Measurements from ENCODE around the gene DENND4A.

- TF ChIP-seq CTCF (tag by site-specific recombination; IDR thresholded peaks at IDR 0.05) (no peak), YY1 (tag by site-specific recombination; IDR thresholded peaks at IDR 0.05) (no peak), ZBTB7A (tag by site-specific recombination; IDR thresholded peaks at IDR 0.05; ENCODE audit: low read depth) (no peak), REST (tag by site-specific recombination; IDR thresholded peaks at IDR 0.05) (no peak), ZNF175 (tag by site-specific recombination; IDR thresholded peaks at IDR 0.05) (no peak), ZBTB8A (tag by site-specific recombination; IDR thresholded peaks at IDR 0.05) (no peak), ZNF302 (tag by site-specific recombination; IDR thresholded peaks at IDR 0.05; ENCODE audit: low read depth) (no peak), ZEB2 (tag by site-specific recombination; IDR thresholded peaks at IDR 0.05) (no peak), ZNF548 (tag by site-specific recombination; IDR thresholded peaks at IDR 0.05) (no peak), GLI4 (tag by site-specific recombination; IDR thresholded peaks at IDR 0.05) (no peak), OVOL3 (tag by site-specific recombination; IDR thresholded peaks at IDR 0.05) (no peak), ZNF529 (tag by site-specific recombination; IDR thresholded peaks at IDR 0.05; ENCODE audit: insufficient replicate concordance) (no peak)
- TF ChIP-seq, protein P1, sequence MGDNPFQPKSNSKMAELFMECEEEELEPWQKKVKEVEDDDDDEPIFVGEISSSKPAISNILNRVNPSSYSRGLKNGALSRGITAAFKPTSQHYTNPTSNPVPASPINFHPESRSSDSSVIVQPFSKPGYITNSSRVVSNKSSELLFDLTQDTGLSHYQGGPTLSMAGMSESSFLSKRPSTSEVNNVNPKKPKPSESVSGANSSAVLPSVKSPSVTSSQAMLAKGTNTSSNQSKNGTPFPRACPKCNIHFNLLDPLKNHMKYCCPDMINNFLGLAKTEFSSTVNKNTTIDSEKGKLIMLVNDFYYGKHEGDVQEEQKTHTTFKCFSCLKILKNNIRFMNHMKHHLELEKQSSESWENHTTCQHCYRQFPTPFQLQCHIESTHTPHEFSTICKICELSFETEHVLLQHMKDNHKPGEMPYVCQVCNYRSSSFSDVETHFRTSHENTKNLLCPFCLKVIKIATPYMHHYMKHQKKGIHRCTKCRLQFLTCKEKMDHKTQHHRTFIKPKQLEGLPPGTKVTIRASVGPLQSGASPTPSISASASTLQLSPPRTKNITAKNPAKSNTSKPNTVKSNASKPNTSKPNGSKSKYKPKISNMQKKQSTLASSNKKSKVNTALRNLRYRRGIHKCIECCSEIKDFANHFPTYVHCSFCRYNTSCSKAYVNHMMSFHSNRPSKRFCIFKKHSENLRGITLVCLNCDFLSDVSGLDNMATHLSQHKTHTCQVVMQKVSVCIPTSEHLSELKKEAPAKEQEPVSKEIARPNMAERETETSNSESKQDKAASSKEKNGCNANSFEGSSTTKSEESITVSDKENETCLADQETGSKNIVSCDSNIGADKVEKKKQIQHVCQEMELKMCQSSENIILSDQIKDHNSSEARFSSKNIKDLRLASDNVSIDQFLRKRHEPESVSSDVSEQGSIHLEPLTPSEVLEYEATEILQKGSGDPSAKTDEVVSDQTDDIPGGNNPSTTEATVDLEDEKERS (tag by site-specific recombination; IDR thresholded peaks at IDR 0.05) = no peak
- TF ChIP-seq, protein P2, sequence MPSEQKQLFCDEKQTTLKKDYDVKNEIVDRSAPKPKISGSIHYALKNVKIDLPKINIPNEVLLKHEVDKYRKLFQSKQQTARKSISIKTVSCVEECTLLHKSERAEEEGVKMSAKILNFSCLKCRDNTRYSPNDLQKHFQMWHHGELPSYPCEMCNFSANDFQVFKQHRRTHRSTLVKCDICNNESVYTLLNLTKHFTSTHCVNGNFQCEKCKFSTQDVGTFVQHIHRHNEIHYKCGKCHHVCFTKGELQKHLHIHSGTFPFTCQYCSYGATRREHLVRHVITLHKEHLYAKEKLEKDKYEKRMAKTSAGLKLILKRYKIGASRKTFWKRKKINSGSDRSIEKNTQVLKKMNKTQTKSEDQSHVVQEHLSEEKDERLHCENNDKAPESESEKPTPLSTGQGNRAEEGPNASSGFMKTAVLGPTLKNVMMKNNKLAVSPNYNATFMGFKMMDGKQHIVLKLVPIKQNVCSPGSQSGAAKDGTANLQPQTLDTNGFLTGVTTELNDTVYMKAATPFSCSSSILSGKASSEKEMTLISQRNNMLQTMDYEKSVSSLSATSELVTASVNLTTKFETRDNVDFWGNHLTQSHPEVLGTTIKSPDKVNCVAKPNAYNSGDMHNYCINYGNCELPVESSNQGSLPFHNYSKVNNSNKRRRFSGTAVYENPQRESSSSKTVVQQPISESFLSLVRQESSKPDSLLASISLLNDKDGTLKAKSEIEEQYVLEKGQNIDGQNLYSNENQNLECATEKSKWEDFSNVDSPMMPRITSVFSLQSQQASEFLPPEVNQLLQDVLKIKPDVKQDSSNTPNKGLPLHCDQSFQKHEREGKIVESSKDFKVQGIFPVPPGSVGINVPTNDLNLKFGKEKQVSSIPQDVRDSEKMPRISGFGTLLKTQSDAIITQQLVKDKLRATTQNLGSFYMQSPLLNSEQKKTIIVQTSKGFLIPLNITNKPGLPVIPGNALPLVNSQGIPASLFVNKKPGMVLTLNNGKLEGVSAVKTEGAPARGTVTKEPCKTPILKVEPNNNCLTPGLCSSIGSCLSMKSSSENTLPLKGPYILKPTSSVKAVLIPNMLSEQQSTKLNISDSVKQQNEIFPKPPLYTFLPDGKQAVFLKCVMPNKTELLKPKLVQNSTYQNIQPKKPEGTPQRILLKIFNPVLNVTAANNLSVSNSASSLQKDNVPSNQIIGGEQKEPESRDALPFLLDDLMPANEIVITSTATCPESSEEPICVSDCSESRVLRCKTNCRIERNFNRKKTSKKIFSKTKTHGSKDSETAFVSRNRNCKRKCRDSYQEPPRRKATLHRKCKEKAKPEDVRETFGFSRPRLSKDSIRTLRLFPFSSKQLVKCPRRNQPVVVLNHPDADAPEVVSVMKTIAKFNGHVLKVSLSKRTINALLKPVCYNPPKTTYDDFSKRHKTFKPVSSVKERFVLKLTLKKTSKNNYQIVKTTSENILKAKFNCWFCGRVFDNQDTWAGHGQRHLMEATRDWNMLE (tag by site-specific recombination; conservative IDR thresholded peaks at IDR 0.05; ENCODE audit: low read depth) = no peak
Observed at GRCh38 chr15:65740148-65740547, 51.9 kb downstream of the DENND4A start.

Measured in HEK293 (cell line).